HepG2 (cell line): ENCODE measurements around the gene ZCCHC10. TPM values are rescaled to one million over a fixed set of nuclear protein-coding genes. Genes with fewer than 3 reads are reported as not detected.

Experiments
- ATAC-seq: fragments of 200-7000 bp; cut with Tn5 transposase; 3 replicates; pipeline ENCODE4 v1.9.1; 2020; ENCODE audit warnings: mild to moderate bottlenecking, moderate library complexity
- BruUV-seq: library from RNA; stranded (reverse); fragments of 400-500 nt; replicated peaks from 2 replicates; lab custom pipeline; 2021; lab: Mats Ljungman, UMichigan
- CTCF ChIA-PET: fragments of 300-600 bp; formaldehyde crosslinking; extraction: SDS; loops from one replicate; lab custom pipeline; 2021; ENCODE audit warnings: low total read pairs, inconsistent platforms, low intra/inter-chr PET ratio; lab: Yijun Ruan, JAX
- POLR2A ChIA-PET: fragments of 350-600 bp; sonication (Branson Sonifier 250); formaldehyde crosslinking; loops from one replicate; lab custom pipeline; 2020; ENCODE audit warnings: antibody characterized with exemption, inconsistent platforms; lab: Yijun Ruan, JAX
- DNase-seq: peaks from one replicate; pipeline ENCODE4 v3.0.0-alpha.2; 2015; ENCODE audit warnings: low spot score
- FAIRE-seq: peaks from 3 replicates; lab custom pipeline; 2011; peaks lifted over from hg19 to GRCh38; lab: Jason Lieb, UNC
- H2AFZ ChIP-seq: one replicate; pipeline ENCODE4 v1.6.1; 2011; ENCODE audit warnings: low read length, inconsistent platforms
- H3K27ac ChIP-seq: fragments of 300-600 bp; 3 replicates; pipeline ENCODE4 v1.8.0; 2011; ENCODE audit warnings: mixed run types, mild to moderate bottlenecking, mixed read lengths, low read length, inconsistent platforms; ENCODE audit not compliant: insufficient read depth; ENCODE audit errors: extremely low read length
- H3K27me3 ChIP-seq, 2 experiments: fragments of 200-600 bp in 1 of 2; 2 replicates in 1 of 2; 3 replicates in 1 of 2; pipeline versions ENCODE4 v1.6.0 to v1.8.0; 2011; ENCODE audit warnings: low read length in 2 of 2, mild to moderate bottlenecking in 2 of 2, moderate library complexity in 2 of 2, inconsistent platforms in 1 of 2; ENCODE audit not compliant: insufficient read depth in 2 of 2, control insufficient read depth in 1 of 2
- H3K36me3 ChIP-seq, 2 experiments: fragments of 200-600 bp in 1 of 2; replicated peaks in 1 of 2; 2 replicates in 1 of 2; 3 replicates in 1 of 2; pipeline versions ENCODE4 v1.5.1 to v1.8.0; 2011; ENCODE audit warnings: low read length in 2 of 2, inconsistent platforms in 1 of 2; ENCODE audit not compliant: insufficient read depth in 2 of 2, control insufficient read depth in 1 of 2
- H3K4me1 ChIP-seq: 2 replicates; pipeline ENCODE4 v1.5.1; 2012; ENCODE audit warnings: low read length, inconsistent platforms; ENCODE audit not compliant: insufficient read depth
- H3K4me2 ChIP-seq: 2 replicates; pipeline ENCODE4 v1.6.0; 2011; ENCODE audit warnings: low read depth, low read length, inconsistent platforms
- H3K4me3 ChIP-seq, 3 experiments: fragments of 200-600 bp in 1 of 3; sonication (generic), shearing (Covaris generic) in 1 of 3; replicated peaks in 1 of 3; 2 replicates each; pipeline ENCODE4 v1.5.1; 2011 to 2016; ENCODE audit warnings: low read length in 3 of 3, inconsistent platforms in 2 of 3, low read depth in 2 of 3, mild to moderate bottlenecking in 2 of 3, control low read depth in 1 of 3, mixed read lengths in 1 of 3; ENCODE audit not compliant: insufficient read depth in 1 of 3
- H3K79me2 ChIP-seq: one replicate; pipeline ENCODE4 v1.6.1; 2011; ENCODE audit warnings: low read length, inconsistent platforms; ENCODE audit not compliant: insufficient read depth
- H3K9ac ChIP-seq: 2 replicates; pipeline ENCODE4 v1.6.0; 2011; ENCODE audit warnings: mild to moderate bottlenecking, low read depth, low read length, inconsistent platforms; ENCODE audit not compliant: insufficient read depth
- H3K9me3 ChIP-seq: 2 replicates; pipeline ENCODE4 v1.5.1; 2012; ENCODE audit warnings: mild to moderate bottlenecking, low read length
- H4K20me1 ChIP-seq: 2 replicates; pipeline ENCODE4 v1.6.0; 2011; ENCODE audit warnings: inconsistent platforms, mild to moderate bottlenecking, low read length, moderate library complexity; ENCODE audit not compliant: insufficient read depth
- E2F2 ChIP-seq: sonication (generic); formaldehyde crosslinking; IDR thresholded peaks from 2 replicates; pipeline ENCODE4 v1.4.0; 2020; ENCODE audit warnings: missing genetic modification reagents, borderline replicate concordance
- ELF4 ChIP-seq: sonication (generic); formaldehyde crosslinking; IDR thresholded peaks from 2 replicates; pipeline ENCODE4 v1.5.0; 2020; ENCODE audit warnings: missing genetic modification reagents, mild to moderate bottlenecking, moderate library complexity, borderline replicate concordance
- EZH2 ChIP-seq: conservative IDR thresholded peaks from 2 replicates; pipeline ENCODE4 v1.6.1; 2012; ENCODE audit warnings: mild to moderate bottlenecking, low read depth, low read length, moderate library complexity
- FOXK2 ChIP-seq: fragments of 450-650 bp; IDR thresholded peaks from 2 replicates; pipeline ENCODE4 v1.6.1; 2016
- MAX ChIP-seq: IDR thresholded peaks from 2 replicates; pipeline ENCODE4 v1.6.1; 2012; ENCODE audit warnings: inconsistent platforms
- POLR2A ChIP-seq, 2 experiments: IDR thresholded peaks; 2 replicates each; pipeline ENCODE4 v1.6.1; 2011; ENCODE audit warnings: low read depth in 2 of 2, low read length in 2 of 2, mild to moderate bottlenecking in 1 of 2, moderate library complexity in 1 of 2; ENCODE audit not compliant: insufficient read depth in 1 of 2
- RERE ChIP-seq: IDR thresholded peaks from 2 replicates; pipeline ENCODE4 v1.6.1; 2016; ENCODE audit warnings: low read depth, missing genetic modification reagents, missing compliant biosample characterization
- SPEN ChIP-seq: sonication (generic); formaldehyde crosslinking; IDR thresholded peaks from 2 replicates; pipeline ENCODE4 v1.5.1; 2020; ENCODE audit warnings: low read depth, mild to moderate bottlenecking, missing genetic modification reagents
- SRY ChIP-seq: sonication (generic); formaldehyde crosslinking; IDR thresholded peaks from 2 replicates; pipeline ENCODE4 v1.8.0; 2022; ENCODE audit warnings: mild to moderate bottlenecking, missing genetic modification reagents
- TEAD3 ChIP-seq: optimal IDR thresholded peaks from 2 replicates; pipeline ENCODE3; 2016; ENCODE audit warnings: borderline replicate concordance
- ZBTB42 ChIP-seq: sonication (generic); formaldehyde crosslinking; IDR thresholded peaks from 2 replicates; pipeline ENCODE4 v1.5.0; 2020; ENCODE audit warnings: mild to moderate bottlenecking, missing genetic modification reagents
- ZNF609 ChIP-seq: sonication (generic); formaldehyde crosslinking; IDR thresholded peaks from 2 replicates; pipeline ENCODE4 v1.4.0; 2020; ENCODE audit warnings: mild to moderate bottlenecking, missing genetic modification reagents, borderline replicate concordance
- ZNF678 ChIP-seq: sonication (generic); formaldehyde crosslinking; IDR thresholded peaks from 2 replicates; pipeline ENCODE4 v1.4.0; 2020; ENCODE audit warnings: mild to moderate bottlenecking, missing genetic modification reagents
- ZSCAN30 ChIP-seq: sonication (generic); formaldehyde crosslinking; IDR thresholded peaks from 2 replicates; pipeline ENCODE4 v1.5.0; 2020; ENCODE audit warnings: mild to moderate bottlenecking, missing genetic modification reagents
- WGBS: methylation state at CpG from one replicate; pipeline ENCODE4 v1.1.6; 2017; ENCODE audit warnings: low lambda C conversion rate; 5-methylcytosine and 5-hydroxymethylcytosine counted together
- in situ Hi-C: cut with HindIII; loops from 2 replicates; pipeline ENCODE4 v1.10.0; 2017; ENCODE audit warnings: low pct_unique_long_range_greater_than_20kb; ENCODE audit not compliant: extremely low pct_ligation_motif_present
- intact Hi-C: fragments of 100-400 bp; cut with micrococcal nuclease; formaldehyde crosslinking; loops from one replicate; pipeline ENCODE4 v1.10.0; 2022; ENCODE audit not compliant: unreplicated experiment
- polyA plus RNA-seq, 8 experiments: library from polyadenylated mRNA; depleted of rRNA in 3 of 8; stranded (reverse) in 7 of 8; unstranded in 1 of 8; fragments of >200 nt; fragmentation: Illumina TruSeq in 4 of 8; extraction: Trizol in 4 of 8; gene quantifications; 2 replicates each; pipeline versions ENCODE4 v1.2.1 to v1.2.3, GENCODE V29; 2011 to 2016; ENCODE audit warnings: low read depth in 4 of 8, missing spikeins in 1 of 8, mixed read lengths in 1 of 8; ENCODE audit not compliant: insufficient read depth in 1 of 8
- total RNA-seq, 5 experiments: library from RNA; depleted of rRNA; stranded (reverse); fragments of >200 nt; fragmentation: Illumina TruSeq; extraction: Trizol; gene quantifications; 2 replicates each; pipeline ENCODE4 v1.2.3, GENCODE V29; 2016; ENCODE audit warnings: low read depth in 1 of 5

ZCCHC10 gene
- total and polyA plus RNA-seq, 2 of the 13 experiments (the other 11 are each of a cell fraction or from before 2014, with no cell fraction given), result 40.7 to 48.2 TPM

GRCh38 chr5:133050521-133050920 lies 24.2 kb upstream of the ZCCHC10 start:
- H2AFZ ChIP-seq, result no peak overlapping the region
- H3K27me3 ChIP-seq, result no peaks in the 10 kb centered on the region; a peak in 1 of 5 replicates
- peak overlapping the region; percentile 100 for H3K27ac ChIP-seq
- peaks cover 47% of the 10 kb centered on the region for H3K79me2 ChIP-seq
- peaks cover 12% of the 10 kb centered on the region for H4K20me1 ChIP-seq
- DNase-seq (no peak), ATAC-seq (no peak), FAIRE-seq (no peak)
- POLR2A ChIA-PET, result interaction anchor here (1.4 to 5.9 kb wide), 13 partner anchors 9 to 222 kb away, joined by 4 to 116 read pairs (median 14); partner anchors contain the start of genes AFF4, GDF9, UQCRQ and ZCCHC10
- no peaks in the 10 kb centered on the region for H3K9me3 ChIP-seq
- CTCF ChIA-PET, result no interaction called here
- peak overlapping the region; percentile 90 to 95 (median 94) for H3K4me3 ChIP-seq
- in situ Hi-C loops (loop anchor here (5.0 kb wide), 1 partner anchor 88 kb away; the partner anchor contains the start of gene AFF4), intact Hi-C loops (loop anchor here (2.0 to 5.0 kb wide), 2 partner anchors 33 to 88 kb away; partner anchors contain the start of gene AFF4)
- peak overlapping the region; percentile 99 for H3K9ac ChIP-seq
- H3K4me1 ChIP-seq, result peaks cover 56% of the 10 kb centered on the region
- H3K4me2 ChIP-seq, result peak overlapping the region; percentile 78
- 4% methylated on average over 4 of the region's 4 CpGs for WGBS
- no peaks in the 10 kb centered on the region for H3K36me3 ChIP-seq
- BruUV-seq, result no TSS peak
- TF ChIP-seq POLR2A (IDR thresholded peaks at IDR 0.05; ENCODE audit: insufficient read depth in 1 of 2, low read depth in 2 of 2, low read length in 2 of 2) (peak in 1 of 2 experiments; percentile 38; a peak in 1 of 4 replicates), RERE (CRISPR knock-in tag) (no peak), ZBTB42 (no peak), TEAD3 (peak; percentile 25), SRY (CRISPR knock-in tag) (no peak), MAX (0 out of 2 replicates have a peak, but pooled peaks have one; percentile 16), EZH2 (no peak), SPEN (CRISPR knock-in tag) (no peak), E2F2 (CRISPR knock-in tag) (no peak), FOXK2 (no peak), ZNF678 (CRISPR knock-in tag) (no peak), ZNF609 (CRISPR knock-in tag) (no peak), ZSCAN30 (CRISPR knock-in tag) (no peak), ELF4 (CRISPR knock-in tag) (no peak)
